ENCODE results near the gene LIMCH1.

DNA sequence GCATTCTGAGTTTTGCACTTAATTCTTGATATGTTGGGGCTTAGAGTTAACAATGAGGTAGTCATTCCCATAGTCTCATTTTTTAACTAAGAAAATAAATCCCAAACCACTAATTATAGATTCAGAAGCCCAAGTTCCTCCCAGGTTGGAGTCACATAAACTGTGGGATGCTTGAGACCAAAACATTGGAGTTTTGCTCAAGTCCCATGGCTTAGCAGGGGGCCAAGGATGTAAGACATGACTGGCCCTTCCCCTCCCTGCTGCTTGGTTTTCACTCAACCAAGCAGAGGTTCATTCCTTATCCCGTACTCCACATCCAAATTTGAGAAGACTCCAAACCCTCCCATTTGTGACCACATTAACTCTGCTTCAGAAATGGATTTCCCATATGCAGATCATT is 101.3 kb downstream of the LIMCH1 start:
- TF ChIP-seq, protein P1, sequence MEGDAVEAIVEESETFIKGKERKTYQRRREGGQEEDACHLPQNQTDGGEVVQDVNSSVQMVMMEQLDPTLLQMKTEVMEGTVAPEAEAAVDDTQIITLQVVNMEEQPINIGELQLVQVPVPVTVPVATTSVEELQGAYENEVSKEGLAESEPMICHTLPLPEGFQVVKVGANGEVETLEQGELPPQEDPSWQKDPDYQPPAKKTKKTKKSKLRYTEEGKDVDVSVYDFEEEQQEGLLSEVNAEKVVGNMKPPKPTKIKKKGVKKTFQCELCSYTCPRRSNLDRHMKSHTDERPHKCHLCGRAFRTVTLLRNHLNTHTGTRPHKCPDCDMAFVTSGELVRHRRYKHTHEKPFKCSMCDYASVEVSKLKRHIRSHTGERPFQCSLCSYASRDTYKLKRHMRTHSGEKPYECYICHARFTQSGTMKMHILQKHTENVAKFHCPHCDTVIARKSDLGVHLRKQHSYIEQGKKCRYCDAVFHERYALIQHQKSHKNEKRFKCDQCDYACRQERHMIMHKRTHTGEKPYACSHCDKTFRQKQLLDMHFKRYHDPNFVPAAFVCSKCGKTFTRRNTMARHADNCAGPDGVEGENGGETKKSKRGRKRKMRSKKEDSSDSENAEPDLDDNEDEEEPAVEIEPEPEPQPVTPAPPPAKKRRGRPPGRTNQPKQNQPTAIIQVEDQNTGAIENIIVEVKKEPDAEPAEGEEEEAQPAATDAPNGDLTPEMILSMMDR (IDR thresholded peaks at IDR 0.05; ENCODE audit: borderline replicate concordance, extremely low read depth, low read length, poor library complexity, severe bottlenecking) = no peak
- no peak for TF ChIP-seq EZH2 (IDR thresholded peaks at IDR 0.05; ENCODE audit: borderline replicate concordance, low read depth, low read length, severe bottlenecking)

Data from DND-41 (cell line).